SKM-1 treated with dmso at 0.1 percent for 144 hours (cell line): ENCODE data around the gene CD109.
A peak's percentile ranks its signal among the peaks of the same experiment; 100 is the strongest.
"Not testable (repeated sequence)": the region's sequence is repeated elsewhere in the genome, so short reads cannot be mapped to it uniquely, and the experiment has no call there.

Source experiments
- DNase-seq: peaks from one replicate; lab custom pipeline; 2025; ENCODE audit not compliant: unreplicated experiment; lab: John Stamatoyannopoulos, UW

Gene CD109

DNA sequence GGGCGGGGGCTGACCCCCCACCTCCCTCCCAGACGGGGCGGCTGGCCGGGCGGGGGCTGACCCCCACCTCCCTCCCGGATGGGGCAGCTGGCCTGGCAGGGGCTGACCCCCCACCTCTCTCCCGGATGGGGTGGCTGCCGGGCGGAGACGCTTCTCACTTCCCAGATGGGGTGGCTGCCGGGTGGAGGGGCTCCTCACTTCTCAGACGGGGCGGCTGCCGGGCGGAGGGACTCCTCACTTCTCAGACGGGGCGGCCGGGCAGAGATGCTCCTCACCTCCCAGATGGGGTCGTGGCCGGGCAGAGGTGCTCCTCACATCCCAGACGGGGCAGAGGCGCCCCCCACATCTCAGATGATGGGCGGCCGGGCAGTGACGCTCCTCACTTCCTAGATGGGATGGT is 155.0 kb downstream of the CD109 start:
- not testable (repeated sequence) for DNase-seq

GRCh38 chr6:73854998-73855718 is 159.2 kb downstream of the CD109 start:
- peak; percentile 70 for DNase-seq

DNA sequence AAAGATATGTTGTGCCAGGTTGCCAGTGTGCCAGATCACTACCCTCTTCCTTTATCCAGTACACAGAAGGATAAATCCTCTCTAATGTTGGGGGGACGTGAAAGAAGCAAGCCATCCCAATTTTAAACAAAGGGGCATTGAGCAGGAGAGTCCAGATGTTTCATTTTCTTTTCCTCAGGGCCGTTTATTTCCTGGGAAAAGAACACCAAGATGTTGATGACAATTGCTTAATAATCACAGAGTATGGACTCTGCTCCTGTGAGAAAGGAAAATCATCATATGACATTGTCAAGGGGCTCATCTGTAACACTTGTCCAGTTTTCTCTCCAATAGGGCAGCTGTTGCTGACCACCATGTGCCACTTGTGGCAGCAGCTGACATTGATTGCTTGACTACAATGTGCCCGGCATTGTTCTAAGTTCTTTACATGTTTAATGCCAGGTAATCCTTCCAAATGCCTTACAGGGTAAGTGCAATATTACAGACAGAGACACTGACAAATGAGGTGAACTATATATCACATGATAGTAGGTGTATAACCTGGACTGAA is 161.4 kb downstream of the CD109 start:
- no peak for DNase-seq

DNA sequence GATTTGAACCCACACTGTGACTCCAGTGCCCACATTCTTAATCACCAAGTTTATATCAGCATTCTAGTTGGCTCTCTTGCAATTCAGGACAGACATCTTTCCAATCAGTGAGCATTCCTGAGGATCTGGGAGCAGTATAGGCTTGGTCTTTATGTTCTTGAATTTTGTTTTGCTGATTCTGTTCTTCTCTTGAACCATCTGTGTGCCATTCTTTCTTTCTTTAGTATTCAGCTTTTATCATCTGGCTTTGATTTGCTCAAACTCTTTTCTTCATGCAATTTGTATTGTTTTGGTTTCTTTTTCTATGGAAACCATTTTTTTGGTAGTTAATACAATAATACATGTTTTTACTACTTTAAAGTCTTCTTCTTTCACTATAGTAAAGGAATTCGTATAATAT is 162.4 kb downstream of the CD109 start:
- no peak for DNase-seq

- DNase-seq = no peak
Measured at GRCh38 chr6:73860303-73860702, 164.3 kb downstream of the CD109 start.

GRCh38 chr6:73866305-73866704 is 170.3 kb downstream of the CD109 start:
- DNase-seq = no peak

- DNase-seq = no peak
Measured at GRCh38 chr6:73867411-73867810, 171.4 kb downstream of the CD109 start.

DNA sequence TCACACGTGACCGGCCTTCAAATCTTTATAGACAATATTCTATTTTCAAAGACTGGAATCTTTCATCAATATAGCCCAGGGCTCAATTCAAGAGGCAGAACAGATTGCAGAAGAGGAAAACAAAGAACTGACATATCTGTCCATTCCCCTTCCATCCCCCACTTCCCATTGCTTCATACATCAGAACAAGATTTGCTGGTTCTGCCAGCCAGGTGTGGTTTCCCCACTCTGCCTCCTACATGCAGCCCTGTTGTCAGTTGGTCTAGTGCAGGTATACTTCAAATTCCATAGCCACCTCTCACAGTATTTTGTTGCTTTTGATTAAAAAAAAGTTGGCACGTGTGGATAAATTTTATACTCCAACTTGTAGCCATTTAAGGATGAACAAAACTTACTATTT is 174.9 kb downstream of the CD109 start:
- no peak for DNase-seq

DNA sequence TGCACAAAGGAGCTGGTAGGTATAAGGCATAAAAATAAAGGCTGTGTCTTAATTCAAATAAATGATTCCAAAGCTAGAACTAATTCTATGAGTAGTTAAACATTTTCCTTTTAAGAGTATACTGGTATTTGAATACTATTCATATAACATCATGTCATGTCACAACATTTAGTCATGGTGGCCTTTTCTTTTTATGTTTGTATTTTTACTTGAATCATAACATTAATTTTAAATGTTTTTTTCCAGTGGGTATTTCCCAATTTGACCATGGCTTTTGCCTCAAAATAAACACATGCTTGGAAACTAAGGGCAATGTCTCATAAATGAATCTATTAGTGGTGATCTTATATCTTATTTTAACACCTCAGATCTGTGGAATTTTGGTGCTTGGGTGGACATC is 177.1 kb downstream of the CD109 start:
- DNase-seq = no peak
